Measurements from ENCODE around the gene DYNC2LI1. TPM values are rescaled to one million over a fixed set of nuclear protein-coding genes. Genes with fewer than 3 reads are reported as not detected.

DYNC2LI1 gene
- total RNA-seq, 4 donors from 2014 or later: 18.5 to 32.2 (median 26.1) TPM

DNA sequence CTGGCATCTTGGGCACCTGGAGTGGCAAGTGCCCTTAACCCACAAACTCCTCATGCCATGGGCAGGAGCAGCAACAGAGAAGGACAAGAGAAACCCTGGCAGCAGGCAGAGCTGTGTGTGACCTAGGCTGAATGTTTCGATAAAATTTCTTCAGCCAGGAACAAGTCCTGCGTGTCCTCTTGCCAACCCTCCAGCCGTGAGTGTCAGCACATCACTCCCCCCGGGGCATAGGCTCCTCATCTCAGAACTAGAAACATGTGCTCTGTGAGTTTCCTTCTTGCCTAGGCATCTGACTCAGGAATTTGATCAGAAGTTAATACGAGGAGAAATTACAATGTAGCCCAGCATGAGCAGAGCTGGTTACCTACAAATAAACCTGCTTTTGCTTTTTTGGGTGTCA is 67.1 kb downstream of the DYNC2LI1 start:
- H3K9me3 ChIP-seq: no peaks in the 10 kb centered on the region
- no peak overlapping the region for H3K27ac ChIP-seq
- H3K4me3 ChIP-seq: no peak overlapping the region
- ATAC-seq: no peak
- no peaks in the 10 kb centered on the region for H3K27me3 ChIP-seq
- TF ChIP-seq POLR2AphosphoS5 (IDR thresholded peaks at IDR 0.05) (no peak), CTCF (IDR thresholded peaks at IDR 0.05) (no peak), EP300 (IDR thresholded peaks at IDR 0.05) (no peak), POLR2A (IDR thresholded peaks at IDR 0.05) (no peak)
- no peaks in the 10 kb centered on the region for H3K4me1 ChIP-seq
- 63 to 82% methylated on average over 5 of the region's 5 CpGs for WGBS, 2 donors (ENCODE audit: low coverage in 1 of 2)
- H3K36me3 ChIP-seq: no peaks in the 10 kb centered on the region

- WGBS, 2 donors (ENCODE audit: low coverage in 1 of 2): 90 to 94% methylated on average over 9 to 13 of the region's 14 CpGs
- Histone ChIP-seq H3K36me3 (no peaks in the 10 kb centered on the region), H3K9me3 (no peaks in the 10 kb centered on the region), H3K4me3 (no peak overlapping the region), H3K27me3 (no peaks in the 10 kb centered on the region), H3K27ac (no peak overlapping the region), H3K4me1 (no peaks in the 10 kb centered on the region)
- TF ChIP-seq POLR2A (IDR thresholded peaks at IDR 0.05) (no peak), CTCF (IDR thresholded peaks at IDR 0.05) (no peak), EP300 (IDR thresholded peaks at IDR 0.05) (no peak), POLR2AphosphoS5 (IDR thresholded peaks at IDR 0.05) (no peak)
- ATAC-seq: no peak
These were observed 68.4 kb downstream of the DYNC2LI1 start for GRCh38 chr2:43841949-43842865.

GRCh38 chr2:43842866-43843226 is 69.0 kb downstream of the DYNC2LI1 start:
- no peak overlapping the region for H3K27ac ChIP-seq
- H3K27me3 ChIP-seq: no peaks in the 10 kb centered on the region
- 67 to 77% methylated on average over 9 of the region's 9 CpGs for WGBS, 2 donors (ENCODE audit: low coverage in 1 of 2)

DNA sequence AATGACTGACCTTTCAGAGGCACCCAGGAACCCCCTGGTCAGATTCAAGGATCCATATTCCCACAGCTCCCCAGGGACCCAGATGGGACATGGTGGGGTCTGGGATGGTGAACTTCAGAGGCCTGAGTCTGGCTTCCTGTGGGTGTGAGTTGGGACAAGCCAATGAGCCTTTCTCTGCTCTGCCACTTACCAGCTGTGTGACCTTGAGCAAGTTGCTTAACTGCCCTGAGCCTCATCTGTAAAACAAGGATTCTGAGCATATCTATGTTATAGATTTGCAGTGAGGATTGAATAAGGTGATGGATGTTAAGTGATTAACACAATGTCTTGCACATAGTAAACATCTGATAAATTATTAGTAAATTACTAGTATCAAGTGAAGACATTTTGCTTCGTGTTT is 71.3 kb downstream of the DYNC2LI1 start:
- no peak for ATAC-seq
- TF ChIP-seq POLR2A (IDR thresholded peaks at IDR 0.05) (no peak), POLR2AphosphoS5 (IDR thresholded peaks at IDR 0.05) (no peak), CTCF (IDR thresholded peaks at IDR 0.05) (no peak), EP300 (IDR thresholded peaks at IDR 0.05) (no peak)
- no peak overlapping the region for H3K4me3 ChIP-seq
- H3K9me3 ChIP-seq: no peaks in the 10 kb centered on the region
- no peaks in the 10 kb centered on the region for H3K36me3 ChIP-seq
- H3K27ac ChIP-seq: no peak overlapping the region
- H3K4me1 ChIP-seq: no peaks in the 10 kb centered on the region
- no peaks in the 10 kb centered on the region for H3K27me3 ChIP-seq
- 63 to 71% methylated on average over 1 of the region's 1 CpG for WGBS, 2 donors (ENCODE audit: low coverage in 1 of 2)

More at GRCh38 chr2:43842866-43843226, 69.0 kb downstream of the DYNC2LI1 start:
- no peaks in the 10 kb centered on the region for H3K9me3 ChIP-seq
- H3K36me3 ChIP-seq: no peaks in the 10 kb centered on the region
- no peak for ATAC-seq
- no peak overlapping the region for H3K4me3 ChIP-seq
- no peaks in the 10 kb centered on the region for H3K4me1 ChIP-seq
- TF ChIP-seq POLR2A (IDR thresholded peaks at IDR 0.05) (no peak), CTCF (IDR thresholded peaks at IDR 0.05) (no peak), EP300 (IDR thresholded peaks at IDR 0.05) (no peak), POLR2AphosphoS5 (IDR thresholded peaks at IDR 0.05) (no peak)
